NCI-H345 (cell line): ENCODE results near the gene ELFN1.

Experiments
- DNase-seq: peaks from one replicate; lab custom pipeline; 2025; lab: John Stamatoyannopoulos, UW

The ELFN1 gene

GRCh38 chr7:1663857-1664651, 6.0 kb upstream of the ELFN1 start:
- no peak for DNase-seq

DNA sequence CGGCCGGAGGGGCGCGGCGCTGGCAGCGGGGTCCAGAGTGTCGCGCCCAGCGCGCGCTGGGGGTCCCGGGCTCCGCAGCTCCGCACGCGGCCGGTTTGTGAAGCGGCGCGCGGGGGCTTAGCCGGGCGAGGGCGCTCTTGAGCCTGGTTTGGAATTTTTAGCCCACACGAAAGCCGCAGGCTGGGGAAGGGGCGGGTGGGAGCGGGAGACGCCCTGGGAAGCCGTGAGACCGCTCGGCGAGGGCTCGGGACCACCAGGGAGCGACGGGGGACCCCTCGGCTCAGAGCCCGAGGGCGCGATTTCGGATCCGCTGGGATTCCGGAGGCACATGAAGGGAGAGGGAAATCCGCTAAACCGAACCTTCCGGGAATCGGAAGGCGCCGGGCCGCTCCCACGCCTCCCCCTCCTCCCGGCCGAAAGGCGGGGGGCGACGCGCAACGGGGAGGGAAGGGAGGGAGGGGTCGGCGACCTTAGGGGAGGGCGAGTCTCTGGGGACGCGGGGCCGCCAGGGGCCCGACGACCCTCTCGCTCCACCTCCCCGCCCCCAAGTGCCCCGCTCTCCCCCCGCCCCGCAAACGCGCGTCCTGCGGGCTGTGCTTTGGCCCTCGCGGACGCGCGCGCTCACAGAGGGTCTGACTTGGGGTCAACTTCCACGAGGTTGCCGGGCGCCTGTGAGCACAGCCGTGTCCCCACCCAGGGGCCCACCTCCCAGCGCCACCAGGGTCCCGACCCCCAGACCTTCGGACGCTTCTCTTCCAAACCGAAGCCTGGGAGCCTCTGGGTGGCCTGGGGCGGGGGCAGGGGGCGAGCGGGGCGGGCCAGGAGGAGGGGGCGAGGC, 5.1 kb upstream of the ELFN1 start:
- DNase-seq = peak; percentile 71

DNA sequence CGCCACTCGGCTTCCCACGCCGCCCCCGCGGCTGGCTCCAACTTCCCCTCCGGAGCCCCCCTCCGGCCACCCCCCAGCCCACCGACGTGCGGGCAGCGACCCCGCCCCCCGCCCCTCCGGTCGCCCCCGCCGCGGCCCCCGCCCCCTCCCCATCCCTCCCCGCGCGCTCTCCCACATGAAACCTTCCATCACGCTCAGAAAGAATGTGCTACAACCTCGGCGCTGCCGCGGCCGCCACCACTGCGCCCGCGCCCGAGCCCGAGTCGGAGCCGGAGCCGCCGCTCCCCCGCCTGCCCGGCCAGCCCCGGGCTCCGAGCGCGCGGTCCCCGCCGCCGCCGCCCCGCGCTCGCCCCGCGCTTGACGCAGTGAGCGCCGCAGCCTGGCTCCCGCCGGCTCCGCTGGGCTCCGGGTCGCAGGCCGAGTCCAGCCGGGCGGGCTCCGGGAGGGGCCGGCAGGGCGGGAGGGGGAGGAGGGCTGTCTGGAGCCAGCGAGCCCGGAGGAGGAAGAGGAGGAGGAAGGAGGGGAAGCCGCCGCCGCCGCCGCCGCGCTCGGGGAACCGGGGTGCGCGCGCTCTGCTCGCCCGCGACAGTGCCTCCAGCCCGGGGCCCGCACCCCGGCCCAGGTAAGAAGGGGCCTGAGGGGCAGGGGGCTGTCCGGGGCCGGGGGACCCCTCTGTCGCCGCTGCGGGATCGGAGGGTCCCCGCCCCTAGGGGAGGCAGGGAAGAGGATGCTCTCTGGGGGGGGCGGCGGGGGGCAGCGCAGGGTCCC, 4.3 kb upstream of the ELFN1 start:
- DNase-seq = peak; percentile 16

- DNase-seq = no peak
These were observed 3.7 kb upstream of the ELFN1 start for GRCh38 chr7:1666317-1666822.

- no peak for DNase-seq
These were observed 3.1 kb upstream of the ELFN1 start for GRCh38 chr7:1666823-1667565.

DNA sequence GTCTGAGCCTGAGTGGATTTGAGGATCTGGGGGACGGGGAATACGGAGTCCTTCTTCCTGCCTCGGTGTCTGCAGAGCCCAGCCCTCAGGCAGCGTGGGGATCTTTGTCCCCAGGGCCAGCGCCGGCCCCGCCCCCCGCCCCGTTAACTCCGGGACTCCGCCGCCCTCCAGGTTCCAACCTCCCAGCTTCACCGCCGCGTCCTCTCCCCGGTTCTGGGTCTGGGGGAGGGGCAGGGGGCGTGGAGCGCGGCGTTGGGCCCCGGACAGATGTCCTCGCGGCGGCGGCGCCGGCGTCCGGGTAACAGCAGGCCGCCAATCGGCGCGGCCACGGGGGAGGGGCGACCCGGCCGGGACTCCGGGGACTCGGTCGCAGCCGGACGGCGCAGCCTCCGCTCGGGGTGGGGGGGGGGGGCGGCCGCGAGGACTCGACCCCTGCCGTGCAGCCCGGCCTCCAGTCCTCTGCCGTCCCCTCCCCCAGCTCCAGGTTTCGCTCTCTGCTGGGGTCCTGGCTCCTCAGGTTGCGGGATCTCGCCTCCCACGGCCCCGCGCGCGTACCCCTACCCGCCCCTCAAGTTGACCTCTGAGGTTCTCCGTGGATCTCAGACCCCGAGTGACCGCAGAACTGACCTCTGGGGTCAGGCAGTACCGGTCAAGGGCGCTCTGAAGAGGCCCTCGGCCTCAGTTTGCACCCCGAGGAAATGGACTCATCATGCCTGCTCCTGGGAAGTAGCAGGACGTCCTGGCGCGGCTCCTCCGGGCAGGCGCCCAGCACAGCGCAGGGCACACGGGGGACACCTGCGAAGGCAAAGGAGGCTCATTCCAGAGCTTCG, 2.3 kb upstream of the ELFN1 start:
- DNase-seq = no peak

GRCh38 chr7:1668396-1669063, 1.5 kb upstream of the ELFN1 start:
- DNase-seq = no peak

GRCh38 chr7:1669064-1669951, 769 bp upstream of the ELFN1 start:
- peak; percentile 32 for DNase-seq

DNA sequence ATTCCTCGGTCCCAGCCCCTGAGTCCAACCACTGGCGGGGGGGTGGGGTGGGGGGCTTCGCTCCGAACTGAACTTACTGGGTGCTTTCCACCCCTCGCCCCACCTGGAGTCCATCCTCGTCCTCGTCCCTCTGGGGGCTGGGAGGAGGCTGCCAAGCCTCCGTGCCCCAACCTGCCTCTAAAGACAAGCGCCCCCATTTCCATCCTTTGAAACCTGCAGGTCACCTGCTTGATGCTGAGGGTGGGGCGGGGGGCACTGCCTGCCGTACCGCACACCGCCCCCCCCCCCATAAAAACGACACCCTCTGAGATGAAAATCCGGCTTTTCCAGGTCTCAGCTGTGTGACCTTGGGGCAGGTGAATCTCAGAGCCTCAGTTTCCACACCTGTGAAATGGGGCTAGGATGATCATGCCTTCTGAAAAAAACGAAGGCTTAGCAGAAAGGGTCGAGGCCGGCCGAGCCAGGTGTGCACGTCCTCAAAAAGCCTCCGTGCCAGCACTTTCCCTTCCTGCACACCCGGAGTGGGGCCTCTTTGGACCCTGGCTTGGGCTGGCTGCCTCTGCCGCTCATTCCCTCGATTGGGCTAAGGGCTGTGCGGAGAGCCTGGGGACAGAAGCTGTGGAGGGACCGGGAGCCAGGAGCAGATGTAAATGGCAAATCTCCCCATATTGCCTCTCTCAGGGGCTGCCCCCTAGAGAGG, 967 bp downstream of the ELFN1 start:
- no peak for DNase-seq

DNA sequence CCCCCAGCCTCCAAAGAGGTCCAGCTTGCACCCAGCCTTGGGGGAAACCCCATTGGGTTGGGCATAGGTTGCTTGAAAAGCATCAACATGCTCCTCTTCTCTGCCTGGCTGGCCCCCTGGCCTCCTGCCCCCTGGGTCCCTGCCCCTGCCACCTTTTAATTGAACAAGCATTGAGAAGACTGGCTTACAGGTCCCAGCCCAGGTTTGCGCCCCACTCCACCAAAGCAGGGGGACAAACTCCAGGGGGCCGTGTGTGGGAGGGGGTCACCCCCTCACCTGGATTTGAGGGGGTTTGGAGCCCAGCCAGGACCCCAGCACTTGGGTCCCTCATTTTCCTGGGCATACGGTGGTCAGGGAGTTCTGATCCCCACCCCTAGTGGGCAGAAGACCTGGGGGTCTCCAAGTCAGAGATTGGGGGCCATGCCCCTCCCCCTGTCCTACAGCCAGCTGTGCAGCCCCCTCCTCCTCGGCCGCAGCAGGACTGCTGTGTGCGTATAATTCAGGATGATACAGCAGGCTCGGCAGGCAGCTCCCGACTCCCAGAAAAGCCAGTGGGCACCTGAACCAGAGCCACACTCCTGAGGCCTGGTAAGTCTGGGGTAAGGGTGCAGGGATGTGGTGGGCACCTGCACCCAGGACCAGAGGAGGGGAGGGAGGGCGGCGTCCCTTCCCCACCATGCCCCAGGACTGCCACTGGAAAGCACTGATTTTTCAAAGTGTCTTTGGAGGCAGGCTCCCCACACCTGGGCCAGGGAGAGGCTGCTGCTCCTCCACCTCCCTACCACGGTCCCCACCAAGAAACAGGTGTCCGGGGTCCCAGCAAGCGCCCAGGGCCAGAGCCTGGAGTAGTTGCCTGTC, 1.7 kb downstream of the ELFN1 start:
- DNase-seq = no peak

GRCh38 chr7:1672851-1673486, 2.9 kb downstream of the ELFN1 start:
- no peak for DNase-seq

GRCh38 chr7:1673581-1674118, 3.6 kb downstream of the ELFN1 start:
- DNase-seq = no peak

- no peak for DNase-seq
These were observed 4.3 kb downstream of the ELFN1 start for GRCh38 chr7:1674161-1675035.

DNA sequence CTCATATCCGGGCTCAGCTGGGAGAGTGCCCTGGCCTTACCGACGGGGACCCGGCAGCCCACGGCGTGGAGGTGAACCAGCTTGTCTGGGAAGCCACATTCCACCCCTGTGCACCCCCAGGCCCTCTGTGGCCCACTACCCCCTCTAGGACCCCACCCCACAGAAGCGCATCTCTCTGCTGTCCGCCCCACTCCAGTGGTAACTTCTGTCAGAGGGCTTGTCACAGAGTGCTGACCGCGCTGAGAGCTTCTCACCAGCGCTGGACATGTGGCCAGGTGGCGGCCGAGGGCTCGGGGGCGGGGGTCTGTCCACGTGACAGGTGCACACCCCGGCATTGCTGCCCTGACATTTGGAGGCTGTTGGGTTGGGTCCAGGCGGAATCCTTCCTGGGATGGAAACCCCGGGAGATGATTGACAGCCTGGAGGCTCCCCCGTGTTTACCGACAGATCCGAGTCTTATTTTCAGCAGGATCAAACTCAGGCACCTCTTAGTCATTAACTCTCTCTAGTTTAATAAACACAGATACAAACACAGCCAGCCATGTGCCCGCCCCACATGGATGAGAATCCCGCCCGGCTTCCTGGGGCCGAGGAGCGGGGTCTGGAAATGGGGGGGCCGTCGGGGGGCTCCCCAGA, 5.1 kb downstream of the ELFN1 start:
- DNase-seq = no peak
